H54 (cell line): ENCODE data around the gene PAFAH1B1.
"Not testable (repeated sequence)": the region's sequence is repeated elsewhere in the genome, so short reads cannot be mapped to it uniquely, and the experiment has no call there.

Source experiments
- DNase-seq: peaks from one replicate; pipeline ENCODE4 v3.0.0; 2011; ENCODE audit warnings: low spot score, mixed read lengths; ENCODE audit not compliant: insufficient read length
- FAIRE-seq: peaks from 3 replicates; lab custom pipeline; 2011; peaks lifted over from hg19 to GRCh38; lab: Jason Lieb, UNC
- POLR2A ChIP-seq: IDR thresholded peaks from 2 replicates; pipeline ENCODE4 v1.6.1; 2011; ENCODE audit warnings: low read depth, mild to moderate bottlenecking, low read length

Gene PAFAH1B1

DNA sequence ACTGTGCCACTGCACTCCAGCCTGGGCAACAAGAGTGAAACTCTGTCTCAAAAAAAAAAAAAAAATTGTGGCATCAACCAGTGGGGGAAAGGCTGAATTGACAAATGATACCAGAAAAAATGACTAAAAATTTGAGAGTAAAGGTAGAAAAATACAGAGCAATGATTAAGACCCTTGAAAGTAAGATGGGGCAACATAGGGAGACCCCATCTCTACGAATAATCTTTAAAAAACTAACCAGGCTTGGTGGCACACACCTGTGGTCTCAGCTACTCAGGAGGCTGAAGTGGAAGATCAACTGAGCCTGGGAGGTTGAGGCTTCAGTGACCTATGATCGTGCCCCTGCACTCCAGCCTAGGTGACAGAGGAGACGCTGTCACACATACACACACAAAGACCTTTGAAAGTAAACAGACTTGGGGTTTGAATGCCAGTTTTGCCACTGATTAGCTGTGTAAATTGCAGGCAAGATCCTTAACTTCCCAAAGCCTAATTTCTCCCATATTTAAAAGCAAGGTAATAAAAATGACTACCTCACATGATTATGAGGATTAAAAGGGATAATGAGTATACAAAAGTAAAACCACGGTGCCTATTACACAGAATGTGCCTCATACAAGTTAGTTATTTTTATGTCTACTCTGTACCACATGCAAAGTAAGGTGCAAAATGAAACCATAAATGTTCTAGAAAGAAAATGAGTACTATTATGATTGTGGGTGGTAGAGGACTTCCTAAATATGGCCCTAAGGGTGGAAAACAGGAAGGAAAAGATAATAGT lies 21.7 kb upstream of the PAFAH1B1 start:
- no peak for TF ChIP-seq POLR2A
- FAIRE-seq (no peak), DNase-seq (no peak)

DNA sequence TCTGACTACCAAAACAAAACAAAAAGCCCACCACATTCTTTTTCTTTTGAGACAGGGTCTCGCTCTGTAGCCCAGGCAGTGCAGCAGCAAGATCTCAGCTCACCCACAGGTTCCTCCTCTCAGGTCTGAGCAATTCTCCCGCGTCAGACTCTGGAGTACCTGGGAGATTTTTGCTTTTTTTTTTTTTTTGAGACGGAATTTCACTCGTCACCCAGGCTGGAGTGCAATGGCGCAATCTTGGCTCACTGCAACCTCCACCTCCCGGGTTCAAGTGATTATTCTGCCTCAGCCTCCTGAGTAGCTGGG lies 21.2 kb upstream of the PAFAH1B1 start:
- not testable (repeated sequence) for DNase-seq, FAIRE-seq

DNA sequence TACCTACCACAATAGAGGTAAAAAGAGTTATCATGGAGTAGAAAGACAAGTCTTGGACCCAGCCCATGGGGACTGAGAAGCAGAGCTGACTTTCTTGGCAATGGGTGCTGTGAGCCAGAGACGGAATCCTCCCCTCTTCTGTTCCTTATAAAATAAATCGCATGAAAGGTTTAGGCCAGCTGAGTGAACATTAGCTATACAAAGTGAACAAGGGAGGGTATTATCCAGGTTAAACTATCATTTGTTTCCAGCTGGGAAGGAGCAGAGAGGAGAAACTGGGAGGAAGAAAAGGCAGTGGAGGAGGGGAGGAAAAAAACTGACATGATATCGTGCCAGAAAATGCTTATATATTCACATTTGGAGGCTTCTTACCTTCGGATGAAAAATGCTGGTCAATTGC lies 13.3 kb upstream of the PAFAH1B1 start:
- no peak for FAIRE-seq
- TF ChIP-seq POLR2A = no peak
- no peak for DNase-seq

DNA sequence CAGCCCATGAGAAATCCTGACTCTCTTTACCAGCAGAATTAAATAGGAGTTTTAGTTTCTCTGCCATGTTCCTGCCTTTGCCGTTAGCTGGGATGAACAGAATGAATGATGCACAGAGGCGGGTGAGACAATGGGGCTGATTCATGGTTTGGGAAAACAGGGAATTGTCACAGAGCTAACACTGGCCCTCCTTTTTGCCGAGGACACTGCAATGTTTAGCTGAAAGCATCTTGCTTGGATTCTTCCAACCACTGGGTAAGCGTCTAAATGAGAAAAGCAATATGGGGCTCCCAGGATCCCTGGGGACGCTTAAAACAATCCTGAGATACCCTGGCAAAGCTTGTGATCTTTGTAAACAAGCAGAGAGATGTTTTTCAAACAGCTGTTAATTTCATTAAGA lies 12.8 kb upstream of the PAFAH1B1 start:
- TF ChIP-seq POLR2A = no peak
- DNase-seq = no peak
- peak; percentile 66 for FAIRE-seq

DNA sequence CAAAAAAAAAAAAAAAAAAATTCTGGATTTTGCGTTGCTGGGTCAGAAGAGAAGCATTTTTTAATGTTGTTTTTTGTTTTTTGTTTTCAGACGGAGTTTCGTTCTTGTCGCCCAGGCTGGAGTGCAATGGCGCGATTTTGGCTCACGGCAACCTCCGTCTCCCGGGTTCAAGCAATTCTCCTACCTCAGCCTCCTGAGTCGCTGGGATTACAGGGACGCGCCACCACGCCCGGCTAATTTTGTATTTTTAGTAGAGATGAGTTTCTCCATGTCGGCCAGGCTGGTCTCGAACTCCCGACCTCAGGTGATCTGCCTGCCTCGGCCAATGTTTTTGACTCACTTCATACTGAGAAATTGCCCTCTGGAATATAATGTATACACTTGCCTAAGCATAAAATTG lies 11.0 kb upstream of the PAFAH1B1 start:
- no peak for FAIRE-seq
- no peak for DNase-seq
- no peak for TF ChIP-seq POLR2A

DNA sequence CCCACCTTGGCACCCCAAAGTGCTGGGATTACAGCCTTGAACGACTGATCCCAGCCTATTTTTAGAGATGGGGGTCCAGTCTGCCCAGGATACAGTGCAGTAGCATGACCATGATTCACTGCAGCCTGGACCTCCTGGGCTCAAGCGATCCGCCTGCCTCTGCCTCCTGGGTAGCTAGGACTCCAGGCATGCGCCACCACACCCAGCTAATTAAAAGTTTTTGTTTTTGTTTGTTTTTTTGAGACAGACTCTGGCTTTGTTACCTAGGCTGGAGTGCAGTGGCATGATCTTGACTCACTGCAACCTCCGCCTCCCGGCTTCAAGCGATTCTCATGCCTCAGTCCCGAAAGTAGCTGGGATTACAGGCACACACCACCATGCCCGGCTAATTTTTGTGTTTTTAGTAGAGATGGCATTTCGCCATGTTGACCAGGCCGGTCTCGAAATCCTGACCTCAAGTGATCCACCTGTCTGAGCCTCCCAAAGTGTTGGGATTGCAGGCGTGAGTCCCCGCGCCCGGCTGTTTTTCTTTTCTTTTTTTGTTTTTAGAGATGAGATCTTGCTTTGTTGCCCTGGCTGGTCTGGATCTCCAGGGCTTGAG lies 2.3 kb upstream of the PAFAH1B1 start:
- no peak for TF ChIP-seq POLR2A
- no peak for FAIRE-seq
- DNase-seq = no peak

DNA sequence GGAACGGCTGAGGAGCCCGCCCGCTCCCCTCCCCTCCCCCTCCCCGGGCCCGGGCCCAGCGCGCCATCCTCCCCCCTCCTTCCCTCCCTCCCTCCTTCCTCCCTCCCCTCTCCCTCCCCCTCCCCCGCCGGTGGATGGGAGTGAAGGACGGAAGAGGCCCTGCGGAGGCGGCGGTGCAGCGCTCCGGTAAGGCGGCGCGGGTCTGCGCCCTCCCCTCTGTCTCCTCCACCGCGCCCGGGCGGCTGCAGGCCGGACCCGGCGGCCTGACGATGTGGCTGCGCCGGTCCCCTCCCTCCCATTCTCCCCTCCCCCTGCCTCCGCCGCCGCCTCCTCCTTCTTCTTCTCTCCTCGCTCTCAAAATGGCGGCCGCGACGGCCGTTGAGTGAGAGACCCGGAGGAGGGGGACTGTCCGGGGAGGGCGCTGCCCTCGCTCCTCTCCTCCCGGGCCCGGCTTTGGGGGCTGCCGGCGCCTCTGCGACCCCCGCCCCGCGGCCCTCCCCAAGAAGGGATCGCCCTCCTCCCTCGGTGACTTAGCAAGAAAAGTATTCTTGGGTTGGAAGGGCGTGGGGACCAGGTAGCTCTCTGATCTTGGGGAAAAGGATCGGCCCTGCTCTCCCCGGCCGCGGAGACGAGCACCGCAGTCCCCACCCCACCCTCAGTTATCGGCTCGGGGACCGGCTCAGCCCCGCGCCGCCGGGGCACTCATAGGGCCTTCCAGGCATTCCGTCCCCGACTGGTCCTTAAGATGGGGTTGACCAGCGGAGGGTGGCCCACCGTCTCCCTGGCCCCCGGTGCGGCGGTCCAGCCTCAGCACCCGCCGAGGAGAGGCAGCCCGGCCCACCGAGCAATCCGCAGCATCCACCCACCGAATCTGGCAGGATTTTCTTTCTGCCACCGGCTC lies 617 bp downstream of the PAFAH1B1 start:
- peak; percentile 37; the same call in 1 of the 2 replicates for TF ChIP-seq POLR2A
- FAIRE-seq (no peak), DNase-seq (peak; percentile 44)

DNA sequence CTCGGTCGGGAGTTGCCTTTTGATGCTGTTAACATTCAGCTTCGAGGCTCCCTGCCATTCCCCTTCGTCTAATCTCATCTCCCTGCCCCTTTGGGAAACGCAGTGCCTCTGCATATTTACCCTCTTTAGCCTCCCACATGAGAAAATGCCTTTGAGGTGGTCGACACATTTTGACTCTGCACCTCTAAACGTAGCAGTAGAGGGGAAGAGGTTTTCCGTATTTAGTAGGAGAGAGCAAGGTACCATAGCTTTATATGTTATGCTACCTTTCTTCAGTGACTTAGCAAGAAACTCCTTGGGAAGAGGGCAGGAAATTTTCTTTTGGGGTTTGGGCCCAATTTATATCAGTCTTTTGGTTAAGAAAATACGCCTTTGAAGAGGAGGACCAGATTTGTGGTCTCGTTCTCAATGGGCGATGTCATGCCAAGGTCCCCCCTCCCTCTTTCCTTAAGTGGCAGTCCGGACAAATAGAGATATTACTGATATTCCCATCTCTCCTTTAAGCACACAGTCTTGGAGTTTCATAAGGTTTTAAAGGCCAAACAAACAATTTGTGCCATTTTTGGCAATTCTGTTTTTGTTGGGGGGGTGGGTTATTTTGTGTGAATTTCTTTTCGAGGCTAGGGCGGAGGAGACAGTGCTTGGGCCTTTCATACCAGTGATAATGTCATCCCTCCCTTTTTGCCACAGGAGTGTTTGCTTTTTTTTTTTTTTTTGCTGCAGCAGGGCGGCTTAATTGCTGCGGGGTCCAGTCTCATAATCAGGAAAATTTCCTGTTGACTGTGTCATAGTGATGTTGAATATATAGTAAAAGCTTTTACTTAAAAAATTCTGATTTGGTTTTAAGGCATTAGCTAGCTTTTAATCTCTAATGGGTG lies 1.5 kb downstream of the PAFAH1B1 start:
- no peak for TF ChIP-seq POLR2A
- FAIRE-seq (no peak), DNase-seq (no peak)

DNA sequence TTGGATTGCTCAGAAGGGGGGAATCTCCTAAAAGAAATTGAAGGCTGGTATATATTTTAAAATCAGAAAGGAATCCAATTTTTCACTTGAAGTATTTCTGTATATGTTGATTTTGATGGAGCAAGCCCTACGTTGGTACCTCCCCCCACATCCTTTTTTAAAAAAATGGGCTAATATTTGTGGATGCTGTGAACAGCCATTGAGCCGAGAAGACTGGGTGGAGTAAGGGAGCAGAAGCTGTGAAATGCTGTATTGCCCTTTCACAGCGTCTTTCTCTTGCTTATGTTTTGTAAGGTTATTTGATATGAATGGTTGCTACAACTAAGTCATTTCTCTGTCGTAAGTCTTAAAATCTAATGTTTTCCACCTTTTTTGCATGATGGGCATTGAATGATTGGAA lies 2.3 kb downstream of the PAFAH1B1 start:
- no peak for TF ChIP-seq POLR2A
- DNase-seq (no peak), FAIRE-seq (no peak)

DNA sequence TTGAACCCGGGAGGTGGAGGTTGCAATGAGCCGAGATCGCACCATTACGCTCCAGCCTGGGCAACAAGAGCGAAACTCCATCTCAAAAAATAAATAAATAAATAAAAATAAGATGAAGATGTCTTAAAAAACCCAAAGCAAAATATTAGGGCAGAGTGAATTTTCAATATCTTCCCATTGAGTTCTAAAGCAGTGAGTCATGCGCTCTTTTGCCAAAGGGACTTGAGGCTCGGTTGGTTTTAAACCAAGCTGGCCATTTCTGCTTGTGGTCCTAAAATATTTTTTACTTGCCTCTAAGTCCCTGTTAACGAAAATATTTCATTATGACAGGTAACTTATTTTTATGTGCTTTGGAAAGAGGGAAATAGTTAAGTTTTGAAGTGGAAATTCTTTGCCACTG lies 4.7 kb downstream of the PAFAH1B1 start:
- FAIRE-seq (peak; percentile 80), DNase-seq (no peak)
- TF ChIP-seq POLR2A = no peak

DNA sequence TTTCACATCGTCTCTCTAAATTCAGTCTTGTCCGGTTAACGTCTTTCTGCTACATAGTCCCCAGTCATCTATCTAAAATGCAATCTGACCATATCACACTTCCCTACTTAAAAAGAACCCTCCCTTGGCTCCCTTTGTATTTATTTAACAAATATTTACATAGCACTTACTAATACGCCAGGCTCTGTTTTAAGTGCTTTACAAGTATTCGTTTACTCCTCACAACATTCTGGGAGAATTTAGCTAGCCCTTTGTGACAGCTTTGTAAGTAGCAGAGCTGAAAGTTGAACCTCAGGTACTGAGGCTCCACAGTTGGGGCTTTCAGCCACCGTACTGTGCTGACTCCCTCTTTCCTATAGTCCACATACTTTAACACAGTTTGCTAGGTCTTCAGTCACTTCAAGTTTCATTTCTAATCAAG lies 9.2 kb downstream of the PAFAH1B1 start:
- no peak for DNase-seq
- FAIRE-seq = no peak
- TF ChIP-seq POLR2A = no peak

DNA sequence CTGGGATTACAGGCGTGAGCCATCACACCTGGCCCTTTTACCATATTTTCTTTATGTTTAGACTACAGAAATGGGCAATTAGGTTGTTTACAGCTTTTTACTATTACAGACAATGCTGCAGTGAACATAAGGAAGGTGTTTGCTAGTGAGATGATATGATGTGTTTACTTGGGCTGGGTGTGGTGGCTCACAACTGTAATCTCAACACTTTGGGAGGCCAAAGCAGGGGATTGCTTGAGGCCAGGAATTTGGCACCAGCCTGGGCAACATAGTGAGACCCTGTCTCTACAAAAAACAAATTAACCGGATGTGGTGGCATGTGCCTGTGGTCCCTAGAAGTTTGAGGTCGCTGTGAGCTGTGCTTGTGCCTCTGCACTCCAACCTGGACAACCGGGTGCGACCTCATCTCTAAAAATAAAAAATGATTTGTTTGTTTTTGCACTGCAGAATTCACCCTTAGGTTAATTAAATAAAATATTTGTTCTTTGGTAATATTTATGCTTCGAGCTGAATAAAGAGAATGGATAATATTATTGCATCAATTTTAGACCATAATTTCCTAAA lies 15.0 kb downstream of the PAFAH1B1 start:
- DNase-seq (no peak), FAIRE-seq (no peak)
- no peak for TF ChIP-seq POLR2A

DNA sequence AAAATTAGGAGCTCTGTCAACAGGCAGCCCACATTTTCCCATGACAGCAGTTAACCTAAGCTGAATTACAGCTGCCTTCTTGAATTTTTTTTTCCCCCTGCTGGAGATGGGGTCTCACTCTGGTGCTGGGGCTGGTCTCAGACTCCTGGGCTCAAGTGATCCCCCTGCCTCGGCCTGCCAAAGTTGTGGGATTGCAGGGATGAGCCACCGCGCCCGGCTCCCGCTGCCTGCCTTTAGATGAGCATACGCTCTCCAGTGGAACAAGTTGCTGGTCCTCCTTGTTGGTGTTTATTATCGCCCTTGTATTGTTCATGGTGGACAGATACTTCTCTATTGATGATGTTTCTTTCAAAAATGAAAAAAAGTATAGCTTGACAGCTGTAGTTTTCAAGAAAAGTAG lies 15.6 kb downstream of the PAFAH1B1 start:
- no peak for TF ChIP-seq POLR2A
- DNase-seq = no peak
- no peak for FAIRE-seq
